Prostate gland (tissue), 2 donors: ENCODE measurements around the gene APLP2. TPM values are rescaled to one million over a fixed set of nuclear protein-coding genes. Genes with fewer than 3 reads are reported as not detected.

Experiments
- DNase-seq: peaks from one replicate; pipeline ENCODE4 v3.0.0-alpha.2; 2019; ENCODE audit warnings: low spot score
- H3K27ac ChIP-seq, 2 donors: fragments of 200-600 bp; sonication (generic); 2 replicates each; pipeline ENCODE4 v1.5.1; 2017 to 2019
- H3K27me3 ChIP-seq: fragments of 200-600 bp; sonication (generic); replicated peaks from 2 replicates; pipeline ENCODE4 v1.5.1; 2019; ENCODE audit not compliant: insufficient read depth
- H3K36me3 ChIP-seq, 2 donors: fragments of 200-600 bp; sonication (generic); 1 replicate in 1 of 2; 2 replicates in 1 of 2; pipeline versions ENCODE4 v1.5.1 to v1.8.1; 2017 to 2019
- H3K4me1 ChIP-seq: fragments of 200-600 bp; sonication (generic); replicated peaks from 2 replicates; pipeline ENCODE4 v1.5.1; 2019
- H3K4me3 ChIP-seq, 2 donors: fragments of 200-600 bp; sonication (generic); 2 replicates each; pipeline ENCODE4 v1.5.1; 2017 to 2019
- H3K9me3 ChIP-seq: fragments of 200-600 bp; sonication (generic); 2 replicates; pipeline ENCODE4 v1.5.1; 2017
- POLR2A ChIP-seq: fragments of 450-650 bp; IDR thresholded peaks from one replicate; pipeline ENCODE4 v1.6.1; 2016; ENCODE audit warnings: antibody characterized with exemption, mild to moderate bottlenecking
- POLR2AphosphoS5 ChIP-seq: sonication (generic); formaldehyde crosslinking; IDR thresholded peaks from one replicate; pipeline ENCODE4 v1.6.1; 2017; ENCODE audit warnings: antibody characterized with exemption
- WGBS: methylation state at CpG from one replicate; pipeline ENCODE4 v1.1.5; 2018; 5-methylcytosine and 5-hydroxymethylcytosine counted together
- intact Hi-C: fragments of 100-400 bp; cut with DNase I; formaldehyde crosslinking; loops from one replicate; pipeline ENCODE4 v1.14.2; 2022
- total RNA-seq, 2 donors: library from RNA; depleted of rRNA; stranded (reverse); fragments of >200 nt; gene quantifications; one replicate each; pipeline ENCODE4 v1.1.0, GENCODE V29; 2016
- TF ChIP-seq, protein P1 (sequence below), 4 experiments: fragments of 200-600 bp in 2 of 4; fragments of 450-650 bp in 2 of 4; sonication (generic) in 2 of 4; IDR thresholded peaks; 1 replicate in 3 of 4; 2 replicates in 1 of 4; pipeline ENCODE4 v1.5.1; 2016 to 2019; ENCODE audit warnings: antibody characterized with exemption in 4 of 4, mild to moderate bottlenecking in 2 of 4, moderate library complexity in 2 of 4

APLP2 gene
- total RNA-seq, 2 donors from 2014 or later, result 222 to 434 TPM

DNA sequence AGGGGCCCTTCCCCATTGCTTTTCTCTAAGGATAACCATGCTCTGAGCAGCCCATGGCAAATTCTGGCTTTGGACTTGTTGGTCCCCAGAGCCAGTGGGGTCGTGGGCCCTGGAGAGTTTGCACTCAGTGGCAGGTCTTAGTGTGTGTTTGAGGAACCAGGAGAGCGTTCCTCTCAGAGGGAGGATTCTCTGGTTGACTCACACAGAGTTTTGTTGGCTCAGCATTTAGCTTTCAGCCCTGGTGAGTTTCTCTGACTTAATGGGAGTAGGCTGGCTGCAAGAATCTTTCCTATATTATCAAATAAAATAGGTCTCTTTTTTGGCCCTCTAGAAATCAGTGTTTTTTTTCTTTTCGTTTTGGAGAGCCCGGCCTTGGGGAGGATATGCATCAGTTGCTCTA, 110.8 kb downstream of the APLP2 start:
- no peak overlapping the region for H3K27ac ChIP-seq
- WGBS, result 56% methylated on average over 4 of the region's 4 CpGs
- H3K4me1 ChIP-seq, result peaks cover 12% of the 10 kb centered on the region
- no peak for DNase-seq
- H3K36me3 ChIP-seq, result no peaks in the 10 kb centered on the region
- intact Hi-C loops, result no loop called here
- TF ChIP-seq, protein P1, sequence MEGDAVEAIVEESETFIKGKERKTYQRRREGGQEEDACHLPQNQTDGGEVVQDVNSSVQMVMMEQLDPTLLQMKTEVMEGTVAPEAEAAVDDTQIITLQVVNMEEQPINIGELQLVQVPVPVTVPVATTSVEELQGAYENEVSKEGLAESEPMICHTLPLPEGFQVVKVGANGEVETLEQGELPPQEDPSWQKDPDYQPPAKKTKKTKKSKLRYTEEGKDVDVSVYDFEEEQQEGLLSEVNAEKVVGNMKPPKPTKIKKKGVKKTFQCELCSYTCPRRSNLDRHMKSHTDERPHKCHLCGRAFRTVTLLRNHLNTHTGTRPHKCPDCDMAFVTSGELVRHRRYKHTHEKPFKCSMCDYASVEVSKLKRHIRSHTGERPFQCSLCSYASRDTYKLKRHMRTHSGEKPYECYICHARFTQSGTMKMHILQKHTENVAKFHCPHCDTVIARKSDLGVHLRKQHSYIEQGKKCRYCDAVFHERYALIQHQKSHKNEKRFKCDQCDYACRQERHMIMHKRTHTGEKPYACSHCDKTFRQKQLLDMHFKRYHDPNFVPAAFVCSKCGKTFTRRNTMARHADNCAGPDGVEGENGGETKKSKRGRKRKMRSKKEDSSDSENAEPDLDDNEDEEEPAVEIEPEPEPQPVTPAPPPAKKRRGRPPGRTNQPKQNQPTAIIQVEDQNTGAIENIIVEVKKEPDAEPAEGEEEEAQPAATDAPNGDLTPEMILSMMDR (IDR thresholded peaks at IDR 0.05), result no peak
- TF ChIP-seq POLR2A (no peak), POLR2AphosphoS5 (no peak)
- no peaks in the 10 kb centered on the region for H3K9me3 ChIP-seq
- H3K27me3 ChIP-seq, result no peaks in the 10 kb centered on the region
- no peak overlapping the region for H3K4me3 ChIP-seq

DNA sequence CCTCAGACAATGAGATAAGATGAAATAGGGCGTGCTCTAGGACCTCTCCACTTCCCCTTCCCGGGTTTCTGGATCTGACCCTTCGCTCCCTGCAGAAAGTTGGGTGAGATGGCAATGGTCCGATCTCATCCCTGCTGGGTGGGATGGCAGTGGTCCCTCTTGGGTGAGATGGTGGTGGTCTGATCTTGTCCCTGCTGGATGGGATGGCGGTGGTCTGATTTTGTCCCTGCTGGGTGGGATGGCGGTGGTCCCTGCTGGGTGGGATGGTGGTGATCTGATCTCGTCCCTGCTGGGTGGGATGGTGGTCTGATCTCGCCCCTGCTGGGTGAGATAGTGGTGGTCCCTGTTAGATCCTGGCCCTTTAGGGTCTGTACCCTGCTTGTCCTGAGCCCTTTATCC, 111.2 kb downstream of the APLP2 start:
- no peak for TF ChIP-seq POLR2AphosphoS5
- TF ChIP-seq, protein P1 (IDR thresholded peaks at IDR 0.05), result no peak
- TF ChIP-seq POLR2A, result no peak
- no peak for DNase-seq
- Histone ChIP-seq H3K27ac (peak overlapping the region; percentile 23 to 65), H3K9me3 (no peaks in the 10 kb centered on the region), H3K4me3 (no peak overlapping the region), H3K27me3 (no peaks in the 10 kb centered on the region), H3K4me1 (peaks cover 12% of the 10 kb centered on the region), H3K36me3 (no peaks in the 10 kb centered on the region)
- intact Hi-C loops, result no loop called here
- 77% methylated on average over 8 of the region's 8 CpGs for WGBS

DNA sequence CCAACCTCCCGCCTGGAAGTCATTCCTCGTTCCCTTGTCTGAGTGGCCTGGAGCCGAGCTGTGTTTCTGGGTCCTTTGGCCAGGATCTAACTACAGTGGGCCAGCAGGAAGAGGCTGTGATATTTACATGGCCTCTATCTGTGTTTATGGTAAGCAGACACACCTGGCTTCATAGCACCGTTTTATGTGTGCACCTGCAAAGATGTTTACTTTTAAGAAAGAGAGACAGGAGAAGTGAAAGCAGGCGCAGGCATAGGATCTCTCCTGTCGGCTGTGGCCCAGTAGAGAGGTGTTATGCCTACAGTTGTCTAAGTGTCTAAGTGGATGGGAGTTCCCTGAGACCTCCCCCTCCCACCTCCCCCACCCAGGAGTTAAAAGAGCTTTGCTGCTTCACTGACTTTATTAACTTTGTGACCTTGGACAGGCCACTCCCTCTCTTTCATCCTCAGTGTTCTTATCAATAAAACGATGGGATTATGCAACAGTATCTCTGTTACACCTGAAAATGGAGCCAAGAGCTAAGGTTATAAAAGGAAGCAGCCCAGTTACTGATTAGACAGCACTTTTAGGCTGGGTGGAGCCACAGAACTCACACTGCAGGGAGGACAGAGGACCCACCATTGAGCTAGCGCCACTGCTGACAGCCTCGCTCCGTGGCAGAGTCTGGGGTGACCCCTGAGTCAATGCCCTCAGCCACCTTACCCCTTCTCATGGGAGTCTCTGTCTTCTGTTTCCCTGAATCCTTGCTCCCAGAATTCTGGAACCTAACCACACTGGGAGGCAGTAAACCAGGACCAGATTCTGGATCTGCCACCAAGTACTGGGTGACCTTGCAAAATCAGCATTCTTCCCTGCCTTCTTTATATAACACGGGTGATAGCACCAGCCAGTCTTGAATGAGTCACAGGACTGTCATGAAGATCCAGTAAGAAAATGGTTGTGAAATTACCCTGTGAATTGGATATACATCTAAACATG, 111.9 kb downstream of the APLP2 start:
- intact Hi-C loops, result no loop called here
- Histone ChIP-seq H3K27ac (peak overlapping the region; percentile 23 to 65), H3K9me3 (no peaks in the 10 kb centered on the region), H3K4me3 (no peak overlapping the region), H3K36me3 (no peaks in the 10 kb centered on the region), H3K4me1 (peaks cover 12% of the 10 kb centered on the region), H3K27me3 (no peaks in the 10 kb centered on the region)
- WGBS, result 28% methylated on average over 11 of the region's 11 CpGs
- DNase-seq, result peak; percentile 59
- TF ChIP-seq, protein P1 (IDR thresholded peaks at IDR 0.05), result no peak
- peak; percentile 44 for TF ChIP-seq POLR2AphosphoS5

DNA sequence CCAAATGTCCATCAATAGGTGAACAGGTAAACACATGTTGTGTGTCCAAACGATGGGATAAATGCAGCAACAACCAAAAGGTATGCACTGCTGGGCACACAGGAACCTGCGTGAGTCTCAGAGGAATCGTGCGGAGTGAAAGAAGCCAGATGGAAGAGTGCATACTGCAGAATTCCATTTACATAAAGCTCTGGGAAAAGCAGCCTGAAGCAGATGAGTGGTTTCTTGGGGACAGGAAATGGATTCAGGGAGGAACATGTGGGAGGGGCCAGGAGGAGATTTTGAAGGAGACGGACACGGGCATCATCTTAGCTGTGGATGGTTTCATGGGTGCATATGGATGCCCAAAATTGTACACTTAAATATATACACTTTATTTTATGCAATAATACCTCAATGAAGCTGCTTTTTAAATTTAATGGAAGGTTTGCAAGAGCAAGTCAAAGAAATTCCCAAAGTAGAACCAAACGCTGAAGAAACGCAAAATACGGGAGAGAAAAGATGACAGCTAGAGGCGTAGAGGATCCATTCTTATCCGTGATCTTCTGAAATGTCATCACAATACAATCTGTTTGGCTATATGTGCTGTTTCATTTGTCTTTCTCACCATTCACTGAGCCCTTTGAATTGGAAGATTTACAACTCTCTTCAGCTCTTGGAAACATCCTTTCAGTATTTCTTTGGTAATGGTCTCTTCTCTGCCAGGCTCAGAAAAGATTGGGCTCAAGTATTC, 114.3 kb downstream of the APLP2 start:
- no peak for TF ChIP-seq POLR2A
- no peak for DNase-seq
- H3K36me3 ChIP-seq, result no peaks in the 10 kb centered on the region

DNA sequence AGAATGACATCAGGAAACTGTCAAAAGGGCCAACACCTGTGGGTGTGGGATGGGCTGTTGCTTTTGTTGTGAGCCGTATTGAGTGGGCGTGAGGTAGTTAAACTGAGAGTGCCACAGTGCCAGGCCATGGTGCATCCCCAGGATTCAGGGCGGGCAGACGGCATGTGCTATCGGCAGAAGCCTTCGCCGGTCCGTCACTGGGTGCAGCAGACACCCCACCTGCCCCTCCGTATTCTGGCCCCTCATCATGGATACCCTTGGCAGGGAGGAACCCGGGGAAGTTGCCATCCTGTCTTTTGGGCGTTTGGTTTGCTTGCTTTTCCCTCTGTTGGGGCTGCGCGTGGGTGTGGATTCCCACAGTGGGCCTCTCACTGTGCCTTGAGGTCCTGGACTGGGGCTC, 117.4 kb downstream of the APLP2 start:
- peaks cover 3% of the 10 kb centered on the region for H3K4me1 ChIP-seq
- TF ChIP-seq, protein P1 (IDR thresholded peaks at IDR 0.05), result no peak
- TF ChIP-seq POLR2AphosphoS5 (no peak), POLR2A (no peak)
- H3K27ac ChIP-seq, result no peak overlapping the region
- H3K27me3 ChIP-seq, result no peaks in the 10 kb centered on the region
- no peak overlapping the region for H3K4me3 ChIP-seq
- H3K9me3 ChIP-seq, result no peaks in the 10 kb centered on the region
- no peaks in the 10 kb centered on the region for H3K36me3 ChIP-seq
- 96% methylated on average over 13 of the region's 13 CpGs for WGBS
- DNase-seq, result no peak
- intact Hi-C loops, result no loop called here

More for the DNA sequence above, 114.3 kb downstream of the APLP2 start:
- intact Hi-C loops, result no loop called here
- no peak overlapping the region for H3K4me3 ChIP-seq
- no peak overlapping the region for H3K27ac ChIP-seq
- 79% methylated on average over 11 of the region's 11 CpGs for WGBS
- no peaks in the 10 kb centered on the region for H3K27me3 ChIP-seq
- no peaks in the 10 kb centered on the region for H3K9me3 ChIP-seq
- peaks cover 9% of the 10 kb centered on the region for H3K4me1 ChIP-seq
